ENCODE results near the gene SULF2.

Gene SULF2

DNA sequence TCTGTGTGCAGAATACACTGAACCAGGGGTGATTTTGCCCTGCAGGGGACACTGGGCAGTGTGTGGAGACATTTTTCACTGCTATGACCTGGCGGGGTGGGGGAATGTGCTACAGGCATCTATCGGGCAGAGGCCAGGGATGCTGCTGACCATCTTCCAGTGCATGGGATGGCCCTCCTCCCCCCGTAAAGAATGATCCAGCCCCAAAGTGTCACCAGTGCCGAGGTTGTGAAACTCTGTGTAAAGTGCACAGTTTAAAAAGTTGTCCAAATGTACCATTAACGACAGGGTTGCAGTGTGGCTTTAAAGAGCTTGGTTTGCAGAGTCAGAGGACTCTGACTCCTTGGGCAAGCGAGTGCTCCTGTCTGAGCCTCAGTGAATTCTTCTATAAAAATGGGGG is 72.1 kb downstream of the SULF2 start:
- FAIRE-seq, result no peak
- TF ChIP-seq, protein P1, sequence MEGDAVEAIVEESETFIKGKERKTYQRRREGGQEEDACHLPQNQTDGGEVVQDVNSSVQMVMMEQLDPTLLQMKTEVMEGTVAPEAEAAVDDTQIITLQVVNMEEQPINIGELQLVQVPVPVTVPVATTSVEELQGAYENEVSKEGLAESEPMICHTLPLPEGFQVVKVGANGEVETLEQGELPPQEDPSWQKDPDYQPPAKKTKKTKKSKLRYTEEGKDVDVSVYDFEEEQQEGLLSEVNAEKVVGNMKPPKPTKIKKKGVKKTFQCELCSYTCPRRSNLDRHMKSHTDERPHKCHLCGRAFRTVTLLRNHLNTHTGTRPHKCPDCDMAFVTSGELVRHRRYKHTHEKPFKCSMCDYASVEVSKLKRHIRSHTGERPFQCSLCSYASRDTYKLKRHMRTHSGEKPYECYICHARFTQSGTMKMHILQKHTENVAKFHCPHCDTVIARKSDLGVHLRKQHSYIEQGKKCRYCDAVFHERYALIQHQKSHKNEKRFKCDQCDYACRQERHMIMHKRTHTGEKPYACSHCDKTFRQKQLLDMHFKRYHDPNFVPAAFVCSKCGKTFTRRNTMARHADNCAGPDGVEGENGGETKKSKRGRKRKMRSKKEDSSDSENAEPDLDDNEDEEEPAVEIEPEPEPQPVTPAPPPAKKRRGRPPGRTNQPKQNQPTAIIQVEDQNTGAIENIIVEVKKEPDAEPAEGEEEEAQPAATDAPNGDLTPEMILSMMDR (IDR thresholded peaks at IDR 0.05; ENCODE audit: insufficient read depth, missing control alignments), result no peak
- no peak for DNase-seq (ENCODE audit: insufficient read length, low spot score)

DNA sequence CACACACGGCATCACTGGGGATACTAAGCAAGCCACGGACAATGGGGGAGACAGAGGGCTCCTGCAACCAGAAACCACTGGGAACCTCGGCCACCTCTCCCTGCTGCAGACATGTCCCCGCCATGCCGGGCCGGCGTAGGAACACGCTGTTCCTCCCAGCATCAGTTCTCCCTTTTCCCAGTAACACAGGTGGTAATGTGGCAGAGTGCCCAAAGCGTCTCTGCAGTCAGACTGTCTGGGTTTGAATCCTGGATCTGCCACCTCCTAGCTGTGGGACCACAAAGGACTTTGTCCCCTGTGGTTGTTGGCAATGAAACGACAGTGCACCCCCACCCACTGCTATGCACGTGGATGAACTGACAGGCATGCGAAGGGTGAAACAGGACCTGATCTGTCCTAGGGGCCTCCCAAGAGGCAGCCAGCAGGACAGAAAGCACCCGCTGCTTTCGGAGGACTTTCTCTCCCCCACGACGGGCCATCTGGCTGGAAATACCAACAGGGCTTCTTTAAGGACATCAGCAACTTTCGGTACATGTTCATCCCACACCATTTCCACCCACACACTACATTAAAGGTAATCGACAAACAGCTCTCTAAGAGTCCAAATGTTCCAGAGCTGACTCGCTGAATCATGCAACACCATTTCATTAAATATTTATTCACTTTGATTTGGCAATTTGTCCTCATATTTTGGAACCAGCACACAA is 74.1 kb downstream of the SULF2 start:
- no peak for FAIRE-seq
- TF ChIP-seq, protein P1 (IDR thresholded peaks at IDR 0.05; ENCODE audit: insufficient read depth, missing control alignments), result no peak

DNA sequence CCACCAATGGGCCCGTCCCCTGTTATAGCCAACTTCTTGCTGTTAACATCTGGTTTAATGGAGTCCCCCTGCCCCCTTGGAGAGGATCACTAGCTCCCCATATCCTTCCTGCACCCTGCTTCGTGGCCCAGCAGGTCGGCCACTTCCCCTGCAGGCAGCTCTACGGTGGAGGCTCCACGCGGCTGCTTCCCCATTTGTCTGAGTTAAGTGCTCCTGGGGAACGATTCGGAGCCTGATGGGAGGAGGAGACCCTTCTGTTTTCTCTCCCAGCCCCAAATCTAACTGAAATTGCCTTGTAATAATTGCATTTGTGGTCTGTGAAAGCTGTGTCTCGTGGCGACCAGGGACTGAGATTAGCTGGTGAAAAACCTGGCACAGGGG is 74.6 kb downstream of the SULF2 start:
- FAIRE-seq, result no peak
- no peak for DNase-seq (ENCODE audit: insufficient read length, low spot score)
- TF ChIP-seq, protein P1 (IDR thresholded peaks at IDR 0.05; ENCODE audit: insufficient read depth, missing control alignments), result no peak

More for the DNA sequence above, 74.1 kb downstream of the SULF2 start:
- no peak for DNase-seq (ENCODE audit: insufficient read length, low spot score)

DNA sequence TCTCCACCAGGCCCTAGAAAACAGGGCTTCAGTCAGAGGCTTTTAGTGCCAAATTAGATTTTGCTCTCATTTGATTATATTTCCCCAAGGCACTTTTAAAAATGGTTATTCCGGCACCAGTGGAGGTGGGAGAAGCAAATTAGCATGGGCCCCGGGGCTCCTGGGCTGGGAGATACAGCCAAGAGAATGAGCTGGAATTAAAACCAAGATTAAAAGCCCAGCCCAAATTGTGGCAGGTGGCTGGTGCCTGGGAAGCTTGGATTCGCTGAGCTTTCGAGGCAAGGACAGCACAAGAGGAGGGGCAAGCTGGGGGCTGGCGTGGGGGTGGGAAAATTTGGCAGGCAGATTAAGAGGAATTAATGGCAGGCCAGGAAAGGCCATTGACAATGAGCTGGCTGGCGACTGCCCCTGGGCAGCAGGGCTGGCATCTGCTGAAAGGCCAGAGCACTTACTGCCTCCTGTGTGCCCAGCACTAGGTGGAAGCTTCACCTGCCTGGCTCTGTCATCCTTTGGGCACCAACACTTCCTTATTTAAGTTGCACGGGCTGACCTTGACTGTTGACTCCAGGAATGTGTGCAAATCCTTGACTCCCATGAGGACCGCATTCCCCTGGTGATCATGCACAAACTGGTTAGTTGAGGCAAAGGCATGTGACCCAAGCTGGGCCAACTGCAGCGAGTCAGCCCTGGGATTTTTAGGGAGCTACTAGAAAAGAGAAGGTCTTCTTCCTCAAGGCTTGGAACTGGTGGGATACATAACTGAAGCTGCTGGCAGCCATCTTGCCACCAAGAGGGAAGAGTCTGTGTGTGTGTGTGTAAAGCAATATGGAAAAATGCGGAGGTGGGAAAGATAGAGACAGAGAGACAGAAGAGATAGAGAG is 76.1 kb downstream of the SULF2 start:
- DNase-seq (ENCODE audit: insufficient read length, low spot score), result peak; percentile 30
- no peak for FAIRE-seq
- TF ChIP-seq, protein P1 (IDR thresholded peaks at IDR 0.05; ENCODE audit: insufficient read depth, missing control alignments), result no peak

DNA sequence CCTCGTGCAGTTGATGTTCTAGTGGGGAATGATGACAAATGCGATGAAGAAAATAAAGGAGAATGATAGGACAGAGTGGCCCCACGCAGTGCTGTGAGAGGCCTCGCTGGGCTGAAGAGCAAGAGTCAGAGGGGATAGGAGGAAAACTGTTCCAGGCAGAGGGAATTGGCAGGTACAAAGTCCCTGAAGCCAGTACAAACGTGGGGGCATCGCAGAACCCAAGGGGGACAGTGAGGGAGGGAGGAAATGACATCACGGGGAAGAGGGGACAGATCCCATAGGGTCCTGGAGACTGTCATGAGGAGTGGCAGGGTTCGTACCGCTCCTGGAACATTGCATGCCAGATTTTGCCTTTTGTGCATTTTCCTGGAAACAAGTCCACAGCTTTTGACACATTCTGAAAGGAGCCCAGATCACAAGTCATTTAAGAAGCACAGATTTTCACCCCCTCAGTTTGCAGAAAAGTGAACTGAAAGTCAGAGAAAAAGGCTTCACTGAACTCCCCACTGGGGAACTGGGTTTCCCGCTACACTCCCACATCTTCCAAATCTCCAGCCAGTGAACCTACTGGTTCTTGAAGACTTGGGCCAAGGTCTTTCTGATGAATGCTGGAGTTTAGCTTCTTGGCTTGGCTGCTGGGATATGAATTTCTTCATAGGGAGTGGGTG is 77.0 kb downstream of the SULF2 start:
- DNase-seq (ENCODE audit: insufficient read length, low spot score) (no peak), FAIRE-seq (no peak)
- TF ChIP-seq, protein P1 (IDR thresholded peaks at IDR 0.05; ENCODE audit: insufficient read depth, missing control alignments), result no peak

DNA sequence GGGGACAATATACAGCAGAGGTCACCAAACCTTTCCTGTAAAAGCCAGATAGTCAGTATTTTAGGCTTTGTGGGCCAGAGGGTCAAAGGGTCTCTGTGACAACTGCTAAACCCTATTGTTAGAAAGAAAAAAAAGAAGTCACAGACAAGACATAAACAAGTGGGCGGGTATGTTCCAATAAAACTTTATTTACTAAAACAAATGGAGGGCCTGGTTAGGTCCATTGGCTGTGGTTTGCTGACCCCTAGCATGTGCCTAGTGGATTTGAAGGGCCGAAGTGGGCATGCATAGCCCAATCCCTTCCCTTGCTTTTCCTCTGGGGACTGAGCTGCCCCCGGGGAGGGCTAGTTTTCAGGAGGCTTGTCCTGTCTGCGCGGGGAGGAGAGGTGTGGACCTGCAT is 78.9 kb downstream of the SULF2 start:
- DNase-seq (ENCODE audit: insufficient read length, low spot score) (no peak), FAIRE-seq (no peak)
- TF ChIP-seq, protein P1 (IDR thresholded peaks at IDR 0.05; ENCODE audit: insufficient read depth, missing control alignments), result no peak
